Suppressor macrophage treated with lipopolysaccharide for 4 hours (primary cell): ENCODE data around the gene KLHDC7B.

Source experiments
- DNase-seq: peaks from one replicate; pipeline ENCODE4 v3.0.0-alpha.2; 2020

Gene KLHDC7B

DNA sequence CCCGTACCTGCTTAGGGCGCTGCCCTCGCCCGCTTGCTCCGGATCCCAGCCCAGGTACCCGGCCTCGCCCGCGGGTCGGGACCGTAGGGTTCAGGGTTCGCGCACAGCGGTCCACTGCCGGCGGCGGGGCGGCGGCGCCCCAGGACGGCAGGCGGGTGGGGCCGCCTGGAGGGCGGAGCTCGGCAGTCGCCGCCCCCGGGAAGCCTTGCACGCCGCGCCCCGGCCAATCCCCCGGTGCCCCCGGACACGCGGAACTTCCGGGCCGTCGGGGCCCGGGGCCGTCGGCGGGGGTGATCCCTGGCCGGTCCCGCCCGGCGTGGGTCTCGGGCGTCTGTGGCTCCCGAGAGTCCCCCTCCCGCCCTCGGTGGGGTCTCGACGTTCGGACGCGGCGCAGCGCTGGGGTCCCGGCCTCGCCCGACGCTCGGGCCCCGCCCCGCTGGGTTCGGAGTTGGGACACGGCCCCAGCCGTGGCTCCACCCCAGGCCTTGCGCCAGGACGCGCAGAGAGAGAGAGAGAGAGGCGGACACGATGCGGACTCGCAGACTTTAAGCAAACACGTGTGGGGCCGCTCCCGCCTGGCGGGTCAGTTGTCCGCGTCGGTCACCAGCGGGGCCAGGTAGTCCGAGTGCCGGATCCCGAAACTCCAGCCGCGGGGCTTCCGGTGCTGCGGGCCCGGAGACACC is 15.7 kb upstream of the KLHDC7B start, which contains the start of gene TYMP:
Gene TYMP (minus strand): TSS at position 116 of the 683 bp plus-strand sequence. CDS start 303 bp downstream, outside the sequence.
- peak; percentile 95 for DNase-seq

DNA sequence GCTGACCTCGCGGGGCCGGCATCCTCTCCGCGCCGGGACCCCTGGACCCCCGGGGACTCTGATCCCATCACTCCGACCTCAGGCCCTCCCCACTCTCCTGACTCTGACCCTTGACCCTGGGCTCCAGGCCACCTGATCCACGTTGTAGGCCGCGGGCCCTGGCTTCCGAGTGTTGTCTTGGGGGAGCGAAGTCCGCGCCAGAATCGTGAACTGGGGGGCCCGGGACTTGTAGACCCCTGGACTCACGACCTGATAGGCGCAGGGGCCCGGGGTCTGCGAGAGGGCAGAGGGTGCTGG is 15.2 kb upstream of the KLHDC7B start:
- no peak for DNase-seq

DNA sequence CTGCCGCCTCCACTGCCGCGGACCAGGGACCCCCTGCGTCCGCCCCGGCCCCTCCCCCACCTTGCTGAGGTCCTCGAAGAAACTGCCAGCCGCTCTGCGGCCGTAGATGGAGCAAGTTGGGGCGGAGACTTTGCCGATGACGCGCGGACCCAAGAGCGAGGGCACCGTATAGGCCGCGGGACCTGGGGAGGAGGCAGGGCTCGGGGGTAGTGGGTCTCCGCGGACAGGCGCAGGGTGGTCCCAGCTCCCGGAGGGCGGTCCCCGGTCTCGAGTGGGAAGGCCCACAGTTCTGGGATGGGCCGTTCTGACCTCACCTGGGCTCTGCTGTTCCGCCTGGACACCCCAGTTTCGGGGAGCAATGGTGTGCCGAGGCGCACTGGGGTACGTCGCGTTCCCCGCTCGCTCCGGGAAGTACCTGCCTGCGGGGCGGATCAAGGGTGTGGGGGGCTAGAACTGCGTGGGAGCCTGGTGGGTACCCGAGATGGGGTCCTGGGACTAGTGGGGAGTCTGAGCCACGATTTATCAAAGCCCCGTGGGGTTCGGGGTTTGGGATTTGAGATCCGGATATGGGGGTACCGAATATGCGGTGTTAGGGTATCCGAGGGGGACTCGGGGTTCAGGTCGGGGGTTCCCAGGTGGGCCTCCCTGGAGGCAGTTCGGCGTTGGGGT is 14.7 kb upstream of the KLHDC7B start:
- peak; percentile 97 for DNase-seq

DNA sequence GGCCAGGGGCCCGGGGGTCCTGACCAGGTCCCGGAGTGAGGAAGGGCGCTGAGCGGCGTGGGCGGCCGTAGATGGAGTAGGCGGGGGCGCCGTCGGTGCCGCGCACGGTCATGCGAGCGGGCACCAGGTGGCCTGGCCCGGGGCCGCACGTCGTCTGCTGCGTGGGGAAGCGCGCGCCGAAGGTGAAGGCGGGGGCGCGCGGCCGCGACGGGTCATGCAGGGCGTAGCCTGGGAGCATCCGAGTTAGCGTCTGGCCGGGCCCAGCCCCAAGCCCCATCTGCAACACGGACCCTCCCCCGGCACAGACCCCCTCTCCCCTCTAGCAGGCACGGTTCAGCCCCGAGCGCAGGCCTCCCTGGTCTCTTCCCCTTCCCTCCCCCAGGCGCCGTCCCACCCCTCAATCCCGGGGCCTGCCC is 14.1 kb upstream of the KLHDC7B start:
- peak; percentile 91 for DNase-seq

DNA sequence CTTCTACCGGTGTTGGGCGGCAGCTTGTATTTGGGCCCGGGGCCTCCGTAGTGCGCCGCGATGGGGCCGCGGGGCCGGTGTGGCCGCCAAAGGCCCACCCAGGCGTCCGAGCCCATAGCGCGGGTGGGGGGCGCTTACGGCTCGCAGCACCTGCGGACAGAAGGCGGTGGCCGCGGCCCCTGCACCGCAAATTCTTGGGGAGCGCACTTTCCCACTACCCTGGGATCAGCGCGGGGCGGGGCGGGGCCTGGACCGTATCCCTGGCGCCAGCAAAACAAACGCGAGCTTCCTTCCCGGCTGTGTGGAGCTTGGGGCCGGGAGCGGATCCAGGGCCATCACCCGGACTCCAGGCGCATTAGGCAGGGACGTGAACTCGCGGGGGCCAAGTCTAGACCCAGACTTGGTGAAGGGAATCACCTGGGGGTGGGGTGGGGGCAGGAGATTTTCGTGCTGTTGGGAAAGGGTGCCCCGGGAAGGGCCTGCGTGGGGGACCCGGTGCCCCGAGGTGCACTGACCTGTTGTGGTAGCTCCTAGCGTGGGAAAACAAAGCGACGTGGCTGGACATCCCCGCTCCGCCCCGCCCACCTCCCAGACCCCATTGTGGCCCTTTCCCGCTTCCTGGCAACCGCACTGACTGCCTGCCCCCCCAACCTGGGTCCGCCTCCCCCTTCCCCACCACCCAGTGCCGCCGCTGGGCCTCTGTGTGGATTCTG is 13.6 kb upstream of the KLHDC7B start:
- peak; percentile 84 for DNase-seq

DNA sequence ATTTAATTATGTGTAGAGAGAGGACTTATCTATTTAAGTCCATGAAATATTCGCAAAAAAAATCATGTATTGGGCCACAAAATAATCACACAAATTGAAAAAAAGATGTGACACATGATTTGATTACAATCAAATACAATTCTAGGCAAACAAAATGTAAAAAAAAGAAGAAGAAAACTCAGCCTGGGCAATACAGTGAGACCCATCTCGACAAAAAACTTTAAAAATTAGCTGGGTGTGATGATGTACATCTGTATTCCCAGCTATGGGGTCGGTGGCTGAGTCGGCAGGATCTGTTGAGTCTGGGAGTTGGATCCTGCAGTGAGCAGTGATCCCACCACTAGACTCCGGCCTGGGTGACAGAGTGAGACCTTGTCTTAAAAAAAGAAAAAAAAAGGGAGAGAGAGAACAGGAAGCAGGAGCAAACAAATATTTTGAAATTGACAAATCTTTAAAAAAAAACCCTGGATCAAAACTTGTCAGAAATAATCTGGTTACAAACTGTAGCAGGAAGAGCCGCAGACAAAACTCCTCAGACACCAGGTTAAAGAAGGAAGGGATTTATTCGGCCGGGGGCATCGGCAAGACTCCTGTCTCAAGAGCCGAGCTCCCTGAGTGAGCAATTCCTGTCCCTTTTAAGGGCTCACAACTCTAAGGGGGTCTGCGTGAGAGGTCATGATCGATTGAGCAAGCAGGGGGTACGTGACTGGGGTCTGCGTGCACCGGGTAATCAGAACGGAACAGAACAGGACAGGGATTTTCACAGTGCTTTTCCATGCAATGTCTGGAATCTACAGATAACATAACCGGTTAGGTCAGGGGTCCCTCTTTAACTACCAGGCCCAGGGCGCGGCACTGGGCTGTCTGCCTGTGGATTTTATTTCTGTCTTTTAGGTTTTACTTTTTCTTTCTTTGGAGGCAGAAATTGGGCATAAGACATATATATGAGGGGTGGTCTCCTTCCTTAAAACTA is 12.6 kb upstream of the KLHDC7B start:
- DNase-seq = peak; percentile 65

DNA sequence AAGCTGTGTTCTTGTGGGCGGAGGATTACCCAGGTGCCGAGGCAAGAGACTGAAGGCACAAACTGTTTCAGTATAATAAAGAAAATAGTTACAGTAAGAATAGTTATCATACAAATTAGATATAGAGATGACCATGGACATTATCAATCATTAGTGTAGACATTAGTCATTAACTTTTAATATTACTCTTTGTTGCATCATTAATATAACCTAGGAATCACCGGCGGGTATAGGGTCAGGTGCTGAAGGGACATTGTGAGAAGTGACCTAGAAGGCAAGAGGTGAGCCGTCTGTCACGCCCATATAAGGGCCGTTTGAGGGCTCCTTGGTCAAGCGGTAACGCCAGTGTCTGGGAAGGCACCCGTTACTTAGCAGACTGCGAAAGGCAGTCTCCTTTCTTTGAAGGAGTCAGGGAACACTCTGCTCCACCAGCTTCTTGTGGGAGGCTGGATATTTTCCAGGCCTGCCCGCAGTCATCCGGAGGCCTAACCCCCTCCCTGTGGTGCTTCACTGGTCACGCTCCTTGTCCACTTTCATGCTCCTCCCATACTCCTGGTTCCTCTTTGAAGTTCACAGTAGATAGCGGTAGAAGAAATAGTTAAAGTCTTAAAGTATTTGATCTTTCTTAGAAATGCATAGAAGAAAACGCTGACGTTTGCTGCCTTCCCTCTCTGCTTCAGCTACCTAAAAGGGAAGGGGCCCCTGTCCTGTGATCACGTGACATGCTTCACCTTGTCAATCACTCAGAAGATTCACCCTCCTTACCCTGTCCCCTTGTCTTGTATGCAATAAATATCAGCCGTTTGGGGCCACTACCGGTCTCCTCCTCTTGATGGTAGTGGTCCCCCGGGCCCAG is 11.6 kb upstream of the KLHDC7B start:
- peak; percentile 78 for DNase-seq

DNA sequence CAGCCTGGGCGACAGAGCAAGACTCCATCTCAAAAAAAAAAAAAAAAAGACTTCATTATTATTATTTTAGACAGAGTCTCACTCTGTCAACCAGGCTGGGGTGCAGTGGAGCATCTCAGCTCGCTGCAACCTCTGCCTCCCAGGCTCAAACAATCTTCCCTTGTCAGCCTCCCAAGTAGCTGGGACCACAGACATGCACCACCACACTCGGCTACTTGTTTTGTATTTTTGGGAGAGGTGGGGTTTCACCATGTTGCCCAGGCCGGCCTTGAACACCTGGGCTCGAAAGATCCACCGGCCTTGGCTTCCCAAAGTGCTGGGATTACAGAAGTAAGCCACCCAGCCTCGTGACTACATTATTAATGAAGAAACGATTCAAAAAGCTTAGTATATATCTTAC is 10.6 kb upstream of the KLHDC7B start:
- no peak for DNase-seq

DNA sequence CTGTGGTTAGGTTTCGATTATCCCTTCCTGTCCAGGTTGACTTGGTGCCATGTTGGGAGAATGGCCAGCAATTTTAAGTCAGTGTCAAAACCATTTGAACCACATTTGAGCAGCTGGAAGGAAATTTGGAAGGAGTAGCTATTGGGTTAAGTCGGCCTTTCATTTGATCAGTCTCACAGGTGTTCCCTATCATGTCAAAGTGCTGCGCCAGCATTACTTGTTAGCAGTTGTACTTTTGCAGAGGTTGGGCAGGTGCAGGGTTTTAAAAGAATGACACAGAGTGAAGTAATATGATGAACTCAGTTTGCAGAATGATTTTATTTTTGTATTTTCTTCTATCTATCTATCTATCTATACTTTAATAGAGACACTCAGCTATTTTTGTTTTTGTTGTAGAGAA is 9.5 kb upstream of the KLHDC7B start:
- DNase-seq = no peak

DNA sequence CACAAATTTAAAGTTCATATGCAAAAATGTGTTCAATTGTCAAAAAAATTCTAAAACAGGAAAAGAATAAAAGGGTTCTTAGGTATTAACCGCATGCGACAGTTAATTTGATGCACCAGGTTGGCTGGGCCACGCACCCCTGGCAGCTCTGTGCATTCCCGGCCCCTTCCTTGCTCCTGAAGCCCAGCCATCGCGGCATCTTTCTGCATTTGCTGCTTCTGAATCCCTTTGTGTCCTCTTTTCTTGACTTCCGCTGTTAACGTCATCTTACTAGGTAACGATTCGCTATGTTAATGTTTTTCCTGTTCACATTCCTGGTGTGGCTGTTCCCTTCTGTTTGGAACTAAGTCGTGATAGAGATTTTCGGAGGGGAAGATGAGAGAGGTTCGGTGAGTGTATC is 7.9 kb upstream of the KLHDC7B start:
- no peak for DNase-seq

DNA sequence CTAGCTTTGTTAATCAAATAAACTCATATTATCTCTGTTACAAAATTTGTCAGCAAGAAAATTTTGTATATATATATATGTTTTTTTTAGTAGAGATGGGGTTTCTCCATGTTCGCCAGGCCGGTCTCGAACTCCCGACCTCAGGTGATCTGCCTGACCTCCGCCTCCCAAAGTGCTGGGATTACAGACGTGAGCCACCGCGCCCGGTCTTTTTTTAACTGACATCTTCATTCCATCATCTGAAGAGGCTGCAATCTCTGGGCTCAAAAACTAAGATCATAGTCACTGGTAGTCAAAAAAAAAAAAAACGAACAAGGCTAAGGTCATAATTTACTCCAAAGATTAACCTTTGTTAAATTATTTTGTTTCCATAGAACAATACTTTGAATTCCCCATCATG is 5.3 kb upstream of the KLHDC7B start:
- DNase-seq = peak; percentile 55

DNA sequence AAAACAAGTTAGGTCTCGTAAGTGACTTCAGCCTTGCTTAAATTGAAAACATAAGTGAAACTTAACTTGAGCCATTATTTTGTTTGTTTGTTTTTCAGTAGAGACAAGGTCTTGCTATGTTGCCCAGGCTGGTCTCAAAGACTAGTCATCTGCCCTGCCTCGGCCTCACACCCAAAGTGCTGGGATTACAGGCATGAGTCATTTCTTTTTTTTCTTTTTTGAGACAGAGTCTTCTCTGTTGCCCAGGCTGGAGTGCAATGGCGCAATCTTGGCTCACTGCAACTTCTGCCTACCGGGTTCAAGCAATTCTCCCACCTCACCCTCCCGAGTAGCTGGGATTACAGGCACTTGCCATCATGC is 4.1 kb upstream of the KLHDC7B start:
- peak; percentile 96 for DNase-seq

DNA sequence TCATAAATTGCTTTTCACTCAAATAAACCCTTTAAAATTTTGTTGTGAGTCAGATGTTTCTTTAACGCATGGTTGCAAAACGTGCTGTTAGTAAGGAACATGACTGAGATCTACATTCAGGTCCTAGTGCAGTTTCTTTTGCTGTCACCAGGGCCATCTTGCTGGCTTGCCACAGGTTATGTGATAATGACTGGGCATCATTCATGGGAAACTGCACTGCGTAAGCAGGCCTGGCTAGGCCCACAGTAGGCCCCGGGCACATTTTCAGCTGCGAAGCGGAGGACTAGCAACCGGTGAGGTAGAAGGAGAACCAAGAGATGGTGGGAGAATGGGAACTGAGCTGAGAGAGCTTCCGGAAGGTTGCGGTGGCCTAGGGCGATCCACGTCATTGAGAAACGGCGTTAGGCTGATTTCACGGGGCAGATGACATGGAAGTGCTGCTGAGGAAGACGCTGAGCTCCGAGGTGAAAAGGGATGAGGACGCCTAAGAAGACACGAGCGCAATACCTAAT is 3.2 kb upstream of the KLHDC7B start:
- DNase-seq = peak; percentile 97

DNA sequence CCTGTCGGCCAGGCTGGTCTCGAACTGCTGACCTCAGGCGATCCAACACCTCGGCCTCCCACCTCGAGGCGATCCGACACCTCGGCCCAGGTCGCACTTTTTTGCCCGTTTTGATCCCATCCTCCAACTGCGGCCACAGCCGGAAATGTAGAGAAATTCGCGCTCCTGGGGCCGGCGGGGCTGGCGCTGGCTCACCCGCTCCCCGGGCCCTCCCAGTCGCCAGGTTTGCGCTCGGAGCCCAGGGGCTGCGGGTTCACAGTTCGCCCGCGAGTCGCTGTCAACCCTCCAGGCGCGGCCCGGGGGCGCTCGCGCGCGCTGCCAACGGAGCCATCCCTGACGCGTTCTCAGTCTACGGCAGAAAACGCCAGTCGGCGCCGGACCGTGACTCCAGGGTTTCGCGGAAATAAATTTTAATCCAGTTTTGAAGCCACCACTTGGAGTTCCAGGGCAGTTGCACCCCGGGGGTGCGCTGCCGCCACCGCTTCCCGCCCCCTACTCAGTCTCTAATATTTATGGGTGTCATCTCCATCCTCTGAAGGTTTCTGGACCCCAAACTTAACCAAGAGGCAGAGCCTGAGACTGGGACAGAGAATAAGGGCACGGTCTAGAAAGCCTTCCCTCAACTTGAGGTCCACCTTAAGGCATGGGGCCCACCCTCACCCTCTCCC is 1.5 kb upstream of the KLHDC7B start:
- DNase-seq = peak; percentile 86

DNA sequence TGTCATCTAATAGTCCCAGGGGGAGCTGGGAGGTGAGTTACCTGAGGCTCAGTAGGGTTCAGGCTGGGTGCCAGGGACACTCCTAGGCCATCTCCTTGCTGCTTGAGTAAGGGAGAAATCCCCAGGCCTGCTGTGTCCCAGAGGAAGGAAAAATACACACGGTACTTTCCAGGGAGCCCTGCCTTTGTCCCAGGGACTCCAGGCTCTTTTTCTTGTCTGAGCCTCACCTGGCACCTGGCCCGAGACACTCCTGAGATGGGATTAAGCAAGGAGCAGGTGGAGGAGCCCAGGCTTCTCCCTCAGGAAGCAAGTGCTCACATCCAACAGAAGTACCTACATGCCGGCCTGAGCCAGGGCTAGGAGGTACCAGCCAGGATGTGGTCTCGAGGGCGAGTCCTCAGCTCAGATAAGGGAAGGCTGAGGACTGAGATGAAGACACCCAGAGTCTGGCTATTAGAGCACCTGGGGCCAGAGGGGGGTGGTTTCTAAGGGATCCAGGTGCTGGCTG is 899 bp upstream of the KLHDC7B start:
- DNase-seq = no peak

DNA sequence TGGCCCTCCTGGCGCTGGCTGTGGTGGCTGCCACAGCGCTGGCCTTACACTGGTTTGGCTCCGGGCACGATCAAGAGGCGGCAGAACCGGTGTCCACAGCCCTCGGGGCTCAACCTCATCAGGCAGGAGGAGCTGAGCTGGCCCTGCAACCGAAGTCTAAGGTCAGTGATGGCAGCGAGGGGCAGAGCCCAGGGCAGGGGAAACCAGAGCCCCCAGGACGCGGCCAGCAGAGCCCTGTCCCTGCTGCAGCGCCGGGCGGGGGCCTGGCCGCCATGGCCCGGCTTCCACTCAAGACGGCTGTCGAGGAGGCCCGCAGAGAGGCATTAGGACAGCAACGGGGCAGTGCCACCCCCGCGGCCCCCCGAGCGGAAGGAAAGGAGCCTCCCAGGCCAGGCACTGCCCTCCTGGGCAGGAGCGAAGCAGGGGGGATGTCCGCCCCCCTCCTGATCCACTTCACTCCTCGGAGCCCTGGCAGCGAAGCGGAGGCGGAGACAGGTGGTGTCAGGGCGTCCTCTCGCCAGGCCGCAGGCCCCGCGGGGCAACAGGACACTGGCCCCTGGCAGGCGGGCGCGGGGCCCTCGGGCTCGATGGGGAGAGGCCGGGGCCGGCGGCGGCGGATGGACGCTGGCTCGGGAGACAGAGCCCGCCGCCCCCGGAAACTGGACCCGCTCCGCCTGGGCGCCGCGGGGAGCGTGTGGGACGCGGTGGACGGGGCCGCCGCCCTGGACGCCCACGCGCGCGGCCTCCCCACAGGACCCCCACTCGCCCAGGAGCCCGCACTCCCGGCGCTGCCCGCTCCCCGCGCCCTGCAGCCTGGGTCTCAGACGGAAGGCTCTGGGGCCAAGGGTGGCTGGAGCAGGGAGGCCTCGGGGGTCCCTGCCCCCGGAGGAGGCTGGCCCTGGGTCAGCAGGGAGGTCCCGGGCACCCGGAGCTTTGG is 895 bp downstream of the KLHDC7B start:
- DNase-seq = no peak

DNA sequence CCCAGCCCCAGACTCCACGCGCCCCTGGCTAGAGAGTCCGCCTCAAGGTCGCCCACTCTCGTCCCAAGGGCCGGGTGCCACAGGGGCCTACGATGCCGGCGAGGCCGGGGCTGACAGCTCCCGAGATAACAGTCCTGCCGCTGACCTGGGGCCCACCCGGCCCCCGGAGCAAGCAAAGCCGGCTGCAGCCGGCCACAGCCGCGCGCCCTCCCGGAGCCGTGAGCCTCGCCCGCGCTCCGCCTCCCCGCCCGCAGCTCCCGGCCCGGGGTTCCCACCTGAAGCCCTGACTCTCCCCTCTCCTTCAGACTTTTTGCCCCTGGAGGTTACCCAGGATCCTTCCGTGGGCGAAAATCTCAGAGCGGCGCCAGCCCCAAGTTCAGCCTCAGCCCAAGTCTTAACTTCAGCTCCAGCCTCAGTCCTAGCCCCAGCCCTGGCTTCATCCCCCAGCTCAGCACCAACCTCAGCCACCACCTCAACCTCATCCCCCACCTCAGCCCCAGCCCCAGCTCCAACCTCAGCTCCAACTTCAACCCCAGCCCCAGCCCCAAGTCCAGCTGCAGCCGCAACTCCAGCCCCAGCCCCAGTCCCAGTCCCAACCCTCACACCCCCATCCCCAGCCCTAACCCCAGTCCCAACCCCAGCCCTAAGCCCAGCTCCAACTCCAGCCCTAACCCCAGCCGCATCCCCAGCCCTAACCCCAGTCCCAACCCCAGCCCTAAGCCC is 1.7 kb downstream of the KLHDC7B start:
- no peak for DNase-seq

DNA sequence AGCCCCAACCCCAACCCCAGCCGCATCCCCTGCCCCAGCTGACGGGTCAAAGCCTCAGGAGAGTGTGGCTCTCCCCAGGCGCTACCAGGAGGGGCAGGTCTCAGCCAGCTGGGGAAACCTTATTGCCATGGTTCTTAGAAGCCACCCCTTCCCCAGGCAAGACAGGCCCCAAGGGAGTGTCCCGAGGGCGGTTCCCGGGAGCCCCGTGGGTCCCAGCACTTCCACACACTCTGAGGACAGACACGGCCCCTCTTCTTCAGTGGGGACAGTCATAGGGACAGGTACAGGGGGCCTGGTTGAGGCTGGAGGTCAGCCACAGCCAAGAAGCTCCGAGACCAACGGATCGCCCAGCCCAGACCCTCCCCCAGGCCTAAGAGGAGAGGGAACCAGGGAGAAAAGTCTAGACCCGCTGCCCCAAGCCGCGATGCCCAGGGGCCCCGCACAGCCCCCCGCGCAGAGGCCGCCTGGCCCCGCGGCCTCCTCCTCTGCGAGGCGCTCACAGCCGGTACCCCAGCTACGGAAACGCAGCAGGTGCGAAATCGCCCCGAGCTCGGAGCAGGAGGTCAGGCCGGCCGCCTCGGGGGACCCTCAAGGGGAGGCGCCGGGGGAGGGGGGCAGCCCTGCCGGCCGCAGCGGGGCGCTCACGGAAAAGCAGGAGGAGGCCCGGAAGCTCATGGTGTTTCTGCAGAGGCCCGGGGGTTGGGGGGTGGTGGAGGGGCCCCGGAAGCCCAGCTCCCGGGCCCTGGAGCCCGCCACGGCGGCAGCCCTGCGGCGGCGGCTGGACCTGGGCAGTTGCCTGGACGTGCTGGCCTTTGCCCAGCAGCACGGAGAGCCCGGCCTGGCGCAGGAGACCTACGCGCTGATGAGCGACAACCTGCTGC is 2.6 kb downstream of the KLHDC7B start:
- peak; percentile 12 for DNase-seq
